ENCODE data around the gene NSUN6.

NSUN6 gene

GRCh38 chr10:18500576-18500975 lies 150.8 kb downstream of the NSUN6 start:
- DNase-seq = peak in 1 of 14 donors; percentile 30

- DNase-seq = no peak
These were observed 152.4 kb downstream of the NSUN6 start for GRCh38 chr10:18498998-18499397.

DNA sequence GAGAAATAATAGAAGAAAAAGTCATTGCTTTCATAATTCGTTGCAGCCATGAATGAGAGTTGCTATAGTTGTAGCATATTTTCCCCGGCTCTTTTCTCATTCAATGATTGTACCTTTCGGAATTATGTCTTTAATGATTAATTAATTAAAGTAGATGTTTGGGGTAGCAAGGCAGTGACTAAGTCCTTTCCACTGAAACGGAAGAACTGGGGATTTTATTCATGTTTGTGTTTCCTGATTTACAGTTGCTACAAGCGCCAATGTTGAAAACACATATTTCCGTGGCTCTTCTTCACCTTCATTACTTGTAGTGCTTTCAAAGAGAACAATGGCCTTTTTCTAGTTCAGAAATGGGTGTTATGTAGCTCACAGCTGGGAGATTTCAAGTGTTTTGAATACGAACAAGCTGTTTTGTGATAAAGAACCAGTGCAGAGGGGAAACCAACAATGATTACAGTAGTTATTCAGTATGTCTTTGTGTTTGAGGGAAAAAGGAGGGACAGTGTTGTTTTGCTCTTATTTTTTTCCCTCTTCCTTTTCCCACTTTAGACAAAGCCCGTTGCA lies 153.5 kb downstream of the NSUN6 start:
- no peak for DNase-seq
